Stromal cell of bone marrow (primary cell): ENCODE results near the gene NF2.
A peak's percentile ranks its signal among the peaks of the same experiment; 100 is the strongest.

Source experiments
- DNase-seq: peaks from one replicate; pipeline ENCODE4 v3.0.0-alpha.2; 2012; ENCODE audit warnings: low read depth

Gene NF2

DNA sequence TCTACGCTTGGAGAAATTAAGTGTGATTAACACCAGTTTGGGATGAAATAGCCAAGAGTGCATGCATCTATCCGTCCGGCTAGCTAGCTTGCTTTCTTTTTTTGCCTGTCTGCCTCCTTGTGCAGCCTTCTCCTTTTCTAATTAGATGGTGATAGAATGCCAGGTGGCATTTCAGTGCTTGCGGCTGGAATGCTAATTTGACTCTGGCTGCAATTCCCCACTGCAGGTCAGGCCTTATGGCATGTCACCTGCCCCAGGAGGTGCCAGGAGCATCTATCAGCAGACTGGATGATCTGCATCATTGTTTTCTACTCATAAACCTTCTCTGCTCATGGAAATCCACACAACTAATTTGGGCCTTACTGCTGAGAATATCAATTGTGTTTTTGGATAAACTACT lies 65.2 kb downstream of the NF2 start:
- DNase-seq = no peak

GRCh38 chr22:29670626-29671025 lies 67.2 kb downstream of the NF2 start:
- no peak for DNase-seq

DNA sequence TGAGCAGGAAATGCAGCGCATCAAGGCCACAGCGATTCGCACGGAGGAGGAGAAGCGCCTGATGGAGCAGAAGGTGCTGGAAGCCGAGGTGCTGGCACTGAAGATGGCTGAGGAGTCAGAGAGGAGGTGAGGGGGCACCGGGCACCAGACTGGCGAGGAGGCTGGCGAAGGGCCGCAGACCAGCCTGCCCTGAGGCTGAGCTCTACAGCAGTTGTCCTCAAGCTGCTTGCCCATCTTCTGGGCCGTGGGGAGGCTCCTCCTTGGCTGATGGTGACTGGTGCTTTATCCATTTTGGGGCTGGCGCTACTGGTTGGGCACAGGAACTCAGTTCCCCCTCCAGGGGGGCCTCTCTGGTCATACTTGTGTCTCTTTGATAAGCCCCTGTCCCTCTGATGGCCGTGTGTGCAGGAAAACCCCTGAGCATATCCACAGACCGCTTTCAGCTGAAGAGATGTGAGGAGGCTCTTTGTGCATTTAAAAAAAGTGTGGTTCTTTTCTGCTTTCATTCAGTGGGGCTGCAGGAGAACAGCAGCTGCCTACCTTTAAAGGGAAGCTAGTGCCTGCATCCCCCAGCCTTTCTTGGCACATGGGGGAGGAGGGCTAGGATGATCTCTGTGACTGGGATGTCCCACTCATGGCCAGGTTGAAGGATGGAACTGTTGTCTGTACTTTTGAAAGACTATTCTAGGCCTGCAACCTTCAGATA lies 70.1 kb downstream of the NF2 start:
- DNase-seq = no peak

DNA sequence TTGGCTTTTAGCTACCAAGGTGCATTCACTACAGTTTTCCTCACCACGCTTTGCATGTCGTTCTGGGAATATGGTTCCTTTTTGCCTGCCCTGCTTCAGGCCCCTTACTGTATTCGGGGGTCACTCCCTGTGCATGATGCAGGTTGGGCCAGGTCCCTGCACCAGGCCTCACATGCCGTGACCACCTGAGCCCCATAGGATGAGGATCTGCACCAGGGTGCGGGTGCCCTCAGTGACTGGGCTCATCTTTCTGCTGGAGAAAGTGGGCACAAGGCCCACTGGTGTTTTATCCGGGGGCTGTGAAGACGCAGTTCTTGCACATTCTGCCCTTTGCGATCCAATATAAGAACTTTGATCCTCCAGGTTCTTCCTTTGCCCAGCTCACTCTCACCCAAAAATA lies 70.7 kb downstream of the NF2 start:
- DNase-seq = no peak

DNA sequence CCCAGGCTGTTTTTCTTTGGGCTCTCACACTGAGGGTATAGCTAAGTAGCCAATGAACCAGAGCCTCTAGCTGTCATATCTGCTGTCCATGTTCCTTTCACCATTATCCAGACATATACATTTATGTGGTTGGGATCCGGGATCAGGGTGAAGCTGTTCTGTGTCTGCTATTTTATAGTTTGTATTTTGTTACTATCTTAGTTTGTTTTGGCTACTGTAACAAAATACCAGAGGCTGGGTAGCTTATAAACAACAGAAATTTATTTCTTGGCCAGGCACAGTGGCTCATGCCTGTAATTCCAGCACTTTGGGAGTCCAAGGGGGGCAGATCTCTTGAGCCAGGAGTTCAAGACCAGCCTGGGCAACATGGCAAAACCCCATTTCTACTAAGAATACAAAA lies 75.9 kb downstream of the NF2 start:
- no peak for DNase-seq

DNA sequence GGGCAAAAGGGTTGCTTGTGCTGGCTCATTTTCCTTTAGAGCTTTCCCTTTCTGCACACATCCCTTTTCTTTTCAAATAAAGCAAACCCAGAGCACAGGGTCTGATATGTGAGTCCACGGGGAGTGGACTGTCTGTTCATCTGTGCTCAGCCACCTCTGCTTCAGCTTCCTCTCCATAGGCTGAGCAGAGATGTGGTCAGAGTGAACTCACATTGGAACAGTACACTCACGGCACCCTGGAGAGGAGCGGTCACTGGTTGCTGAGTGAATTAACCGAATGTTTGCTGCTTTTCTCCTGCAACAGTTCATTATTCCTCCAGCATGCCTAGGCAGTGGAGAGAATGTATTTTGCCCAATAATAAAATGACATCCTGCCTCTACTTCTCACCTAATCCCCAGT lies 80.1 kb downstream of the NF2 start:
- DNase-seq = no peak

GRCh38 chr22:29684244-29684643 lies 80.8 kb downstream of the NF2 start:
- no peak for DNase-seq

GRCh38 chr22:29689206-29689879 lies 85.9 kb downstream of the NF2 start:
- no peak for DNase-seq

- DNase-seq = peak; percentile 15
Measured at GRCh38 chr22:29689880-29690213, 86.4 kb downstream of the NF2 start.

GRCh38 chr22:29690476-29690875 lies 87.0 kb downstream of the NF2 start:
- no peak for DNase-seq

DNA sequence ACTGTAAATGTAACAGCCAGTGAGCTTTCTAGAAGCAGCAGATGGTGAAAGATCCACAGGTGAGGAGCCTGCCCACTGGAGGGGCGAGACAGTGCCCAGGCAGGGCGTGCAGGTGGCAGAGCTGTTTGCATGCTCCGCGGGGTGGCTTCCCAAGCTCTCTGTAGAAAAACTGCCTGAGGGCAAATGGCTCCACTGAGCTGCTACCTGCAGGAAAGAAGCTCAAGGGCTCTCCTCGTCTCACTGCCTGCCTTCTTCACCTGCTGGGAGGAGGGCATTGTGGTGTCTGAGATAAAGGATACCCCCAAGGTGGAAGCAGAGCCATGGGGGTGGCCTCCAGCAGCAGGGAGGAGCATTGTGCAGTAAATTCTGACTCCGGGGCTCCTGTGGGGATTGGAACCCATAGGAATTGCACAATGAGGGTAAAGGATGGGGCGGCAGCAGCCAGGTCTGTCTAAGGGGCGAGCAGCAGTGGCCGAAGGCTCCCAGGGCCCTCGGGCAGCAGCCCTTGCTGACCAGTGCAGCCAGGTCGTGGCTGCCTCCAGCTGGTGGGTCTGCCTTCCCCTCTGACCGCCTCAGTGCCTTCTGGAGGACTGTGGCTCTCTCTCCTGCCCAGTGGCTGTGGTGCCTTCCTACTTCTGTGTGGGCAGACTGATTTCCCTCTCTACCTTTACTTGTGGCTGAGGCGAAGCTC lies 88.3 kb downstream of the NF2 start:
- DNase-seq = no peak

DNA sequence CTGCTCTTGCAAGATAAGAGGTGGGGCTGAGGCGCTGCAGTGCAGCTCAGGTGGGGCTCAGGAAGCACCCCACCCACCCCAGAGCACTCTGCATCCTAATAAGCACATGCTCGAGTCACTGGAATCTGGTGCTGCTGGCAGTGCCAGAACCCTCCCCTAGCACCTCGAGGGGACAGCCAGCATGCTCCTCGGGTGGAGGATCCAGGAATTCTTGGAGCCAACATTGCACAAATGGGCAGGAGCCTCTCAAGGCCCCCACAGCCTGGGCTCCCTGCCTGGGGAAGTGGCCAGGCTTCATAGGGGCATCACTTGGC lies 88.9 kb downstream of the NF2 start:
- DNase-seq = no peak

GRCh38 chr22:29693161-29693560 lies 89.7 kb downstream of the NF2 start:
- DNase-seq = no peak

DNA sequence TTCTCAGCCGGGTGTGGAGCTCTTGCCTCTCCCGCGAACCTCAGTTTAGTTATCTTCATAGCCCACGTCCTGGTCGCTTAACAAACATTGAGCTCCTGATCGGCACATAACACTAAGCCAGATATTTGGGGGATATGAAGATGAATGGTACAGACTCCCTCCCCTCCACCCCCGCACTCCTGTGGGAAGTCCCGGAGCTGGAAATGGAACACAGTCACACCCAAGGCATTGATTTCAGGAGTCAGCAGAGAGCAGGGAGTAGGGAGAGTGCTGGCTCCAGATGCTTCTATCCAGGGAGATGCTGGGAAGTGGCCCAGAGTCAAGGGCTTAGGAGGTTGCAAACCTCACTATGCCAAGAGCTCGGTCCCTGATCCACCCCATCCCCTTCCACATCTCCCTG lies 90.2 kb downstream of the NF2 start:
- DNase-seq = no peak

DNA sequence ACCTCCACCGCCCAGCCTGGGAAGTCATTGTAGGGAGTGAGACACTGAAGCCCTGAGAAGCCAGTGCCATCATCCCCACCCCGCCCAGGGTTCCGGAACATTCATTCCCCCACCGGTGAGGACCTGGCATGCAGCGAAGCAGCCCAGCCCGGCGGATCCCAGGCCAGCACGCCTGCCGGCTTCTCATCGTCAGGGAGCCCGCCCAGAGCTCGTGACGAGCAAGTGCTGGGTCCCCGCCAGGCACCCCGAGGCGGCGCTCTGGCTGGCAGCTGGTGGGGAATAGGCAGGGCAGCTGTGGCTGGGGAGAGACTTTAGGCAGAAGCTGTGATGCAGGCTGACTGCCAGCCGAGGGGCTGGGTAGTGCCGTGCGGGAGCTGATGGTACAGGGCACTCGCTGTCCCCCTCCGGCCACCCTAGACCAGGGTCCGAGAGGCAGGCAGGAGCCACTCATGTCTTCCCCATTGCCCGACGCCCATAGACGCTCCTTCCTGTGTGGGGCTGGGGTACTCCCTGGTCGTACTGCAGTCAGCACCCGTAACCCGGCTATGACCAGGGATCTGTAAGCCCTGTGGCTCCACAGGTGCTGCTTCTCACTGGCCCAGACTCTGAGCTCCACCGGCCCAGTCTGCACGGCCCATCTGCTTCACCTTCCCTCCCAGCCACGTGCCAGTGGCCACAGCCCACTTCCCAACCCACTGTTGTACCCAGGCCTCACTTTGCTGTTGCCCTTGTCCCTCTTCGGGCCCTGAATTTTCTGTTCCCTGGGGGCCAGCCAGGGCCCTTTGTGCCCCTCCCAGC lies 91.9 kb downstream of the NF2 start:
- DNase-seq = no peak

- no peak for DNase-seq
Measured at GRCh38 chr22:29697853-29698598, 94.6 kb downstream of the NF2 start.

DNA sequence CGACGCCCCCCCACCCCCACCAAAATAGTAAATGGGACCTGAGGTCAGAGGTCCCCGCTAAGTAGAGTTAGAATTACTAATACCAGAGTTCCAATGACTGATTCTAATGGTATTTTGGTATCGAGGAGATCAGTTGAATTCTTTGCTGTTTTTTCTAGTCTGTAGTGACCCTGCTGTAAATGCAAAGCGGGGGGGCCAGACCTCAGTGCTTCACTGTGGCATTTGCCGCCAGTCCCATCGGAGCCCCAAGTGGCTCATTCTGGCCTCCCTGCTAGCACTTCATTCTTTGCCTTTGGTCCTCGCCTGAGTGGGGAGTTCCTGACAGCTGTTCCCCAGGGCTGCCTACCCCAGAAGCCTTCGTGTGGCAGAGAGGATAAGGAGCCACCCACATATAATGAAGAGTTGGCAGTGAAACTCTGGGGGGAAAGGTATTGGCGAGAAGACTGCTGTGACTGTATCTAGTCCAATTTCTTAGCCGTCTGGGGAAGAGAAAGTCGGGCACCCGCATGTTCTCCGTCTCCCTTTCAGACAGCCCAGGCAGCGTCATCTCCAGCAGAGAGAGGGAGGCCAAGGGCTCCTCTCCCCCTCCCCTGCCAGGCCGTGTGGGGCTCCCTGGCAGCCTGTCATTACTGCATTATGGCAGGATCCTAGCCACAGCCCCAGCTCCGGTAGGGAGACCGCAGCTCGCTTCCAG lies 96.9 kb downstream of the NF2 start:
- no peak for DNase-seq

DNA sequence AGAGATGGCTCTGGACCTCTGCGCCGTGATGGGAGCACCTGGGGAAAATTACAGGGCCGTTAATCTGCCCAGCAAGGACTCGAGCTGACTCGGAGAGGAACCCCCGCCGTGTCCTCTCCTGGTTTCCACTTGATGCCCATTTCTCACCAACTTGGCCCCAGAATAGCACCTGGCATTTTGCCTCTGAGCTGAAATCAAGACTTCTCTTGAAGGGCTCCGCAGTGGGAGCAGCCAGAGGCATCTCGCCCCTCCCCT lies 97.4 kb downstream of the NF2 start:
- DNase-seq = no peak

GRCh38 chr22:29701155-29701999 lies 97.9 kb downstream of the NF2 start:
- no peak for DNase-seq

DNA sequence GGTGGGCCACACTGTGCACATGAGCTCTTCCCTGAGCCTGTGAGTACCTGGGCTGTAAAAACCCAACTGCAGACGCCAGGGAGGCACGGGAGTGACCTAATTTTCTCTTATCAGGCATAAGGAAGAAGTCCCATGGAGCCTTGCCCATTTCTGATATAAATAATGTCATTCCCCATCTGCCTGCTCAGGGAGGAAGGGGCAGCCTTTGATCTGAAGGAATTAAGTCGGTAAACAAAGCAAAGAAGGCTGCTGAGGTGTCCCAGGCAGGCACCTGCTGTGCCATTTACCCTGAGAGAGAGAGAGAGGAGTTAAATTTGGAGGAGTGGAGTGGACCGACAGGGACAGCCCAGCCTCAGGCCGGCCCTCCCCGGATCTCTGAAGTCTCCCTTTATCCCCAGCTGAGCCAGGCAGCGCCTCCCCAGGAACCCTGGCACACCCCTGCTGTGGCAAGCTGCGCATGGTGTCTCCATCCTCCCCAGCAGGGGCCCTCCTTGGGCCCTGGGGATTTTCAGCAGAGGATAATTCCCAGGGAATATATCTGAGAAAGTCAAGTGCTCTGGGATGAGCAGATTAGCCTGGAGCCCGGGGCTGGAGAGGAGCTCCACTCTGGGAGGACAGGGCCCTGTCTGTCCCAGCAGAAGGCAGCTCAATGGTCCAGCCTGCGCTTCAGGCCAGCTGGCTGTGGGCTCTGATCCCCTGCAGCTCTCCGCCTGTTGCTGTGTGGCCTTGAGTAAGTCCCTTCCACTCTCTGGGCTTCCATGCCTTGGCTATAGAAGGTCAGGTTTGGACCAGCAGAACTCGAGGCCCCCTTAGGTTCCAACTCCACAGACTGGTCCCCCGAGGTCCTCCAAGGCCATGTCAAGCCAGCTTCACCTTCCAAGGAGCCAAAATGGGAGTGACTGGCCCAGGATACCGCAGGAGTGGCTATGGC lies 98.8 kb downstream of the NF2 start:
- DNase-seq = no peak
